ENCODE measurements around the gene ESCO1. TPM values are rescaled to one million over a fixed set of nuclear protein-coding genes. Genes with fewer than 3 reads are reported as not detected.

The ESCO1 gene
- total and polyA plus RNA-seq, 2 of the 13 experiments (the other 11 are each of a cell fraction or from before 2014, with no cell fraction given), result 6.3 to 19.4 TPM

GRCh38 chr18:21600526-21601410 is at the start of gene ESCO1 (continued):
- TF ChIP-seq DZIP1 (CRISPR knock-in tag; IDR thresholded peaks at IDR 0.05) (no peak; the same call in 1 of the 2 replicates), RARG (CRISPR knock-in tag; IDR thresholded peaks at IDR 0.05; ENCODE audit: low read depth) (no peak), ZSCAN21 (CRISPR knock-in tag; IDR thresholded peaks at IDR 0.05; ENCODE audit: borderline replicate concordance) (peak; percentile 93), KDM2A (CRISPR knock-in tag; IDR thresholded peaks at IDR 0.05; ENCODE audit: borderline replicate concordance, low read depth) (peak; percentile 90), ZNF207 (IDR thresholded peaks at IDR 0.05; ENCODE audit: borderline replicate concordance) (no peak), BHLHE40 (IDR thresholded peaks at IDR 0.05; ENCODE audit: low read length) (no peak; the same call in 1 of the 2 replicates), GABPA (IDR thresholded peaks at IDR 0.05; ENCODE audit: low read depth, low read length) (peak; percentile 67), GABPA (CRISPR knock-in tag; IDR thresholded peaks at IDR 0.05; ENCODE audit: low read depth) (peak; percentile 91), CEBPZ (IDR thresholded peaks at IDR 0.05; ENCODE audit: low read length) (no peak), CERS6 (CRISPR knock-in tag; IDR thresholded peaks at IDR 0.05) (no peak), ZNF280B (CRISPR knock-in tag; IDR thresholded peaks at IDR 0.05; ENCODE audit: borderline replicate concordance) (0 out of 2 replicates have a peak, but pooled peaks have one; percentile 96), KLF6 (CRISPR knock-in tag; IDR thresholded peaks at IDR 0.05) (no peak; the same call in 1 of the 2 replicates), SIN3A (IDR thresholded peaks at IDR 0.05; ENCODE audit: borderline replicate concordance, low read depth, low read length) (0 out of 2 replicates have a peak, but pooled peaks have one; percentile 19), ZNF609 (CRISPR knock-in tag; IDR thresholded peaks at IDR 0.05; ENCODE audit: borderline replicate concordance) (peak; percentile 79)
